ENCODE results near the gene LRP5. TPM values are rescaled to one million over a fixed set of nuclear protein-coding genes. Genes with fewer than 3 reads are reported as not detected.

LRP5 gene
- total and polyA plus RNA-seq, 8 donors = 11.8 to 152 (median 44.2) TPM

DNA sequence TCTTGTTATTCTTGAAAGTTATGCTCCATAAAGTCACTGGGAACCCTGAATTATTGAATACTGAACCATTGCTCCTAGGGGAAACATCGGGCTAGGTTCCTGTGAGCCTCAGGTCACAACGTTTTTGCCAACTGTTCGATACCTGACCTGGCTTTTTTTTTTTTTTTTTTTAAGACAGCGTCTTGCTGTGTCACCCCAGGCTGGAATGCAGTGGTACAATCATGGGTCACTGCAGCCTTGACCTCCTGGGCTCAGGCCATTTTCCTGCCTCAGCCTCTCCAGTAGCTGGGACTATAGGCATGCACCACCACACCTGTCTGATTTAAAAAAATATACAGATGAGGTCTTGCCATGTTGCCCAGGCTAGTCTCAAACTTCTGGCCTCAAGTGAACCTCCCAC lies 22.5 kb downstream of the LRP5 start:
- WGBS, 5 donors = 82 to 92% (median 90%) methylated on average over 4 of the region's 4 CpGs
- Histone ChIP-seq H3K36me3 (no peaks in the 10 kb centered on the region), H3K9me3 (no peaks in the 10 kb centered on the region), H3K4me1 (peaks cover 16 to 87% (median 67%) of the 10 kb centered on the region in 4 donors), H3K27me3 (no peaks in the 10 kb centered on the region), H3K4me3 (no peak overlapping the region), H3K27ac (peak overlapping the region in 1 of 5 donors; percentile 68)
- intact Hi-C loops (cut with DNase I; ENCODE audit: low total_unique reads) = no loop called here
- TF ChIP-seq, protein P1, sequence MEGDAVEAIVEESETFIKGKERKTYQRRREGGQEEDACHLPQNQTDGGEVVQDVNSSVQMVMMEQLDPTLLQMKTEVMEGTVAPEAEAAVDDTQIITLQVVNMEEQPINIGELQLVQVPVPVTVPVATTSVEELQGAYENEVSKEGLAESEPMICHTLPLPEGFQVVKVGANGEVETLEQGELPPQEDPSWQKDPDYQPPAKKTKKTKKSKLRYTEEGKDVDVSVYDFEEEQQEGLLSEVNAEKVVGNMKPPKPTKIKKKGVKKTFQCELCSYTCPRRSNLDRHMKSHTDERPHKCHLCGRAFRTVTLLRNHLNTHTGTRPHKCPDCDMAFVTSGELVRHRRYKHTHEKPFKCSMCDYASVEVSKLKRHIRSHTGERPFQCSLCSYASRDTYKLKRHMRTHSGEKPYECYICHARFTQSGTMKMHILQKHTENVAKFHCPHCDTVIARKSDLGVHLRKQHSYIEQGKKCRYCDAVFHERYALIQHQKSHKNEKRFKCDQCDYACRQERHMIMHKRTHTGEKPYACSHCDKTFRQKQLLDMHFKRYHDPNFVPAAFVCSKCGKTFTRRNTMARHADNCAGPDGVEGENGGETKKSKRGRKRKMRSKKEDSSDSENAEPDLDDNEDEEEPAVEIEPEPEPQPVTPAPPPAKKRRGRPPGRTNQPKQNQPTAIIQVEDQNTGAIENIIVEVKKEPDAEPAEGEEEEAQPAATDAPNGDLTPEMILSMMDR (IDR thresholded peaks at IDR 0.05) = no peak
- no peak for TF ChIP-seq EP300 (IDR thresholded peaks at IDR 0.05)
- TF ChIP-seq POLR2AphosphoS5 (IDR thresholded peaks at IDR 0.05) = no peak
- TF ChIP-seq POLR2A (IDR thresholded peaks at IDR 0.05) = no peak
- no peak for DNase-seq

DNA sequence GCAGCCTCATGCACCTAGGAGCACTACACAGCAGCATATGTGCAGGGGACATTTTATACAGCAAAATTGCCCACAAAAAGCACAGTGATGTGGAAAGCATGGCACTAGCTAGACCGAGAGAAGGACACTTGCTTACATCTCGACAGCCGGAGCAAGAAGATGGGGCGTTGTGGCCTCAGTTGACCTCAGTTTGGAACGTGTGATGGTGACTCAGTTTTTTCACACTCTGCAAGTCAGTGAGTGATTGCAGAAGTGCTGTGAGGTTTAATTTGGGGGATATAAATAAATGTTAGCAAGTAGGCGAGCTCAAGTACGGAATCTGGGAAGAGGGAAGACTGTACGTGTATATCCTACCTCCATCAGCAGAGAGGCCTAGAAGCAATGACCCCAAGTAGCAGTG lies 23.3 kb downstream of the LRP5 start:
- DNase-seq = no peak
- no peaks in the 10 kb centered on the region for H3K27me3 ChIP-seq
- peak overlapping the region in 3 of 5 donors; percentile 2 to 68 (median 54) for H3K27ac ChIP-seq
- TF ChIP-seq EP300 (IDR thresholded peaks at IDR 0.05) = no peak
- peak in 1 of 3 donors; percentile 40 for TF ChIP-seq POLR2AphosphoS5 (IDR thresholded peaks at IDR 0.05)
- TF ChIP-seq POLR2A (IDR thresholded peaks at IDR 0.05) = no peak
- 68 to 84% (median 79%) methylated on average over 8 of the region's 8 CpGs for WGBS, 5 donors
- H3K36me3 ChIP-seq = no peaks in the 10 kb centered on the region
- peaks cover 8 to 87% (median 67%) of the 10 kb centered on the region in 4 donors for H3K4me1 ChIP-seq
- H3K9me3 ChIP-seq = no peaks in the 10 kb centered on the region
- no peak overlapping the region for H3K4me3 ChIP-seq
- intact Hi-C loops (cut with DNase I; ENCODE audit: low total_unique reads) = no loop called here

DNA sequence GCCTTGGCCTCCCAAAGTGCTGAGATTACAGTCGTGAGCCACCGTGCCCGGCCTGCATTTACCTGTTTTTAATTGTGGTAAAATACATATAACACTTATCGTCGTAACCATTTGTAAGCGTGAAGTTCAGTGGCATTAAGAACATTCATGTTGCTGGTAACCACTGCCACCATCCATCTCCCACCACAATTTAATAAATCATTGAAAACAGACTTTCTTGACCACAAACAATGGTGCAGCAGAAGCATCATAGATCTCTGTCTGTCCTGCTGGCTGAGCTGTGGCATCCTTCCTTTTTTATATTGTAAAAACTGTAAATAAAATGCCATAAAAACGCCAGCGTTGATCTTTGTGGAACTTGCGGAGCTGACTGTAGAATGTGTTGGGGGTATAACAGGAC lies 24.3 kb downstream of the LRP5 start:
- 74 to 88% (median 77%) methylated on average over 9 of the region's 9 CpGs for WGBS, 5 donors
- H3K27me3 ChIP-seq = no peaks in the 10 kb centered on the region
- H3K36me3 ChIP-seq = no peaks in the 10 kb centered on the region
- H3K27ac ChIP-seq = peak overlapping the region in 3 of 5 donors; percentile 2 to 68 (median 54)
- intact Hi-C loops (cut with DNase I; ENCODE audit: low total_unique reads) = no loop called here
- H3K4me1 ChIP-seq = peaks cover 10 to 87% (median 66%) of the 10 kb centered on the region in 4 donors
- H3K9me3 ChIP-seq = no peaks in the 10 kb centered on the region
- TF ChIP-seq EP300 (IDR thresholded peaks at IDR 0.05) (no peak), POLR2A (IDR thresholded peaks at IDR 0.05) (no peak), POLR2AphosphoS5 (IDR thresholded peaks at IDR 0.05) (no peak)
- TF ChIP-seq, protein P1 (IDR thresholded peaks at IDR 0.05) = no peak
- DNase-seq = no peak
- H3K4me3 ChIP-seq = no peak overlapping the region

DNA sequence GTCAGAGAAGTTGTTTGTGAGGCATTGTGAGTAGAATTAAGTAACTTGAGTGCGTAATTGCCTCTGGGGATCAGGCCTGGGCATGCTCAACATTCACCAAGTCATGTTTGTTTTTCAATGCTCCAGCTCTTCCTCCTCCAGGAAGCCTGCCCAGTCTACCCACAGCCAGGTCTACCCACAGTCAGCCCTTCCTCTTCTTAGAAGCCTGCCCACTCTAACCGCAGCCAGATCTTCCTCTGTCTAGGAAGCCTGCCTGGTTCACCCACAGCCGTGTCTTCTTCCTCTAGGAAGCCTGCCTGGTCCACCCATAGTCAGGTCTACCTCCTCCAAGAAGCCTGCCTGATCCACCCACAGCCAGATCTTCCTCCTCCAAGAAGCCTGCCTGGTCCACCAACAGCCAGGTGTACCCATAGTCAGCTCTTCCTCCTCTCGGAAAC lies 25.0 kb downstream of the LRP5 start:
- peak in 1 of 2 donors; percentile 4 for DNase-seq
- intact Hi-C loops (cut with DNase I; ENCODE audit: low total_unique reads) = no loop called here
- no peak overlapping the region for H3K4me3 ChIP-seq
- 72 to 80% (median 78%) methylated on average over 4 of the region's 4 CpGs for WGBS, 5 donors
- H3K27ac ChIP-seq = peak overlapping the region in 2 of 5 donors; percentile 49 to 68
- no peaks in the 10 kb centered on the region for H3K27me3 ChIP-seq
- H3K36me3 ChIP-seq = no peaks in the 10 kb centered on the region
- H3K4me1 ChIP-seq = peaks cover 17 to 87% (median 66%) of the 10 kb centered on the region in 4 donors
- TF ChIP-seq, protein P1 (IDR thresholded peaks at IDR 0.05) = no peak
- TF ChIP-seq POLR2A (IDR thresholded peaks at IDR 0.05) (no peak), EP300 (IDR thresholded peaks at IDR 0.05) (no peak), POLR2AphosphoS5 (IDR thresholded peaks at IDR 0.05) (no peak)
- no peaks in the 10 kb centered on the region for H3K9me3 ChIP-seq

DNA sequence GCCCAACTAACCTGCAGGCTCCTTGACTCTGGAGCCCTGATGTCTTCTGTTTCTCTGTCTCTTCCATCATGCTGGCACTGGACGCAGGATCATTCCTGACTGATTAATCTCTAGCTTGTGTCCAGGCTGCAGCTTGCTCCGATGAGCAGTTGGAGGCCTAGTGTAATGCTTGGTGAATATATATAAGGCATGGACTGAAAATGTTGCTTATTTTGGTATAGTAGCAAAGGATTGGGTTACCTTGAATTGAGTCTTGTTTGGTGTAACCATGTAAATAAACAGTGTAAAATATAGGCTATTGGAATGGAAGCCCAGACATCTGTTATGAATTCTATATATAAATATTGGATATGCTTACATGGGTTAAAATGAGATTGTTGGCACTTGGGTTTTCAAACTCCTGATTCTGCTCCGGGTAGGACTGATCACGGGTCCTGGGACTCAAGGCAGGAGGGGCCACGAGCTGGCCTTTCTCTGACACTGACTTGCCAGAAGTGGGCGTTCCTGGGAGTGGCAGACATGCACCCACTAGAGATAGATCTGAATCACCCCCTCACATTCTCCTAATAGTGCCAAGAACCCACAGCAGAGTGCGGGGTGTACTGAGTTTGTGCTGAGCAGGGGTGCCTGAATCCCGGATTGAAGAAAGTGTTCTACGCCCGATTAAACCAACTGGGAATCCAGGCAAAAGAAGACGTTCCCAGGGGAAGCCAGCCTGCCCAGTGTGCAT lies 25.8 kb downstream of the LRP5 start:
- DNase-seq = peak in 1 of 2 donors; percentile 29
- no peaks in the 10 kb centered on the region for H3K27me3 ChIP-seq
- peaks cover 25 to 87% (median 69%) of the 10 kb centered on the region in 4 donors for H3K4me1 ChIP-seq
- no peaks in the 10 kb centered on the region for H3K9me3 ChIP-seq
- TF ChIP-seq, protein P1 (IDR thresholded peaks at IDR 0.05) = no peak
- TF ChIP-seq POLR2A (IDR thresholded peaks at IDR 0.05) (no peak), POLR2AphosphoS5 (IDR thresholded peaks at IDR 0.05) (no peak), EP300 (IDR thresholded peaks at IDR 0.05) (no peak)
- H3K27ac ChIP-seq = peak overlapping the region; percentile 4 to 68 (median 13)
- no peaks in the 10 kb centered on the region for H3K36me3 ChIP-seq
- intact Hi-C loops (cut with DNase I; ENCODE audit: low total_unique reads) = no loop called here
- 55 to 59% (median 58%) methylated on average over 9 to 11 of the region's 11 CpGs for WGBS, 5 donors
- no peak overlapping the region for H3K4me3 ChIP-seq
